ENCODE measurements around the gene RPA3. TPM values are rescaled to one million over a fixed set of nuclear protein-coding genes. Genes with fewer than 3 reads are reported as not detected.

RPA3 gene
- total and polyA plus RNA-seq, 2 of the 13 experiments (the other 11 are each of a cell fraction or from before 2014, with no cell fraction given), result 38.3 to 154 TPM

GRCh38 chr7:7731732-7732131 lies 13.3 kb upstream of the RPA3 start (continued):
- no peak for TF ChIP-seq ATF6 (CRISPR knock-in tag; conservative IDR thresholded peaks at IDR 0.05)
- TF ChIP-seq, protein P1, sequence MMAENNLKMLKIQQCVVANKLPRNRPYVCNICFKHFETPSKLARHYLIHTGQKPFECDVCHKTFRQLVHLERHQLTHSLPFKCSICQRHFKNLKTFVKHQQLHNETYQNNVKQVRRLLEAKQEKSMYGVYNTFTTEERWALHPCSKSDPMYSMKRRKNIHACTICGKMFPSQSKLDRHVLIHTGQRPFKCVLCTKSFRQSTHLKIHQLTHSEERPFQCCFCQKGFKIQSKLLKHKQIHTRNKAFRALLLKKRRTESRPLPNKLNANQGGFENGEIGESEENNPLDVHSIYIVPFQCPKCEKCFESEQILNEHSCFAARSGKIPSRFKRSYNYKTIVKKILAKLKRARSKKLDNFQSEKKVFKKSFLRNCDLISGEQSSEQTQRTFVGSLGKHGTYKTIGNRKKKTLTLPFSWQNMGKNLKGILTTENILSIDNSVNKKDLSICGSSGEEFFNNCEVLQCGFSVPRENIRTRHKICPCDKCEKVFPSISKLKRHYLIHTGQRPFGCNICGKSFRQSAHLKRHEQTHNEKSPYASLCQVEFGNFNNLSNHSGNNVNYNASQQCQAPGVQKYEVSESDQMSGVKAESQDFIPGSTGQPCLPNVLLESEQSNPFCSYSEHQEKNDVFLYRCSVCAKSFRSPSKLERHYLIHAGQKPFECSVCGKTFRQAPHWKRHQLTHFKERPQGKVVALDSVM (CRISPR knock-in tag; IDR thresholded peaks at IDR 0.05), result no peak
- no peak for TF ChIP-seq ZNF720 (CRISPR knock-in tag; IDR thresholded peaks at IDR 0.05)
- TF ChIP-seq HNF4A (CRISPR knock-in tag; IDR thresholded peaks at IDR 0.05), result peak; percentile 79
- peak; percentile 85 for TF ChIP-seq SOX5 (CRISPR knock-in tag; IDR thresholded peaks at IDR 0.05; ENCODE audit: borderline replicate concordance)
- no peak for TF ChIP-seq MTA3 (CRISPR knock-in tag; IDR thresholded peaks at IDR 0.05)
- TF ChIP-seq KAT7 (CRISPR knock-in tag; IDR thresholded peaks at IDR 0.05; ENCODE audit: borderline replicate concordance), result no peak
- TF ChIP-seq MZF1 (CRISPR knock-in tag; IDR thresholded peaks at IDR 0.05; ENCODE audit: borderline replicate concordance), result no peak
- no peak for TF ChIP-seq ZNF44 (CRISPR knock-in tag; IDR thresholded peaks at IDR 0.05)
- TF ChIP-seq SMARCC2 (IDR thresholded peaks at IDR 0.05), result no peak
- no peak for TF ChIP-seq ZFX (CRISPR knock-in tag; IDR thresholded peaks at IDR 0.05; ENCODE audit: low read depth)
- TF ChIP-seq SOX6 (IDR thresholded peaks at IDR 0.05), result no peak
- TF ChIP-seq SOX6 (CRISPR knock-in tag; IDR thresholded peaks at IDR 0.05), result peak; percentile 73; the same call in 1 of the 2 replicates
- TF ChIP-seq CBX2 (IDR thresholded peaks at IDR 0.05; ENCODE audit: low read depth, low read length), result no peak
- TF ChIP-seq CBX2 (CRISPR knock-in tag; IDR thresholded peaks at IDR 0.05; ENCODE audit: low read depth), result no peak
- TF ChIP-seq AKAP8 (CRISPR knock-in tag; IDR thresholded peaks at IDR 0.05), result no peak
- no peak for TF ChIP-seq NCOA5 (CRISPR knock-in tag; IDR thresholded peaks at IDR 0.05)
- TF ChIP-seq ZNF740 (CRISPR knock-in tag; IDR thresholded peaks at IDR 0.05), result no peak
- TF ChIP-seq ZBTB40 (IDR thresholded peaks at IDR 0.05), result no peak
- no peak for TF ChIP-seq ZBTB40 (CRISPR knock-in tag; IDR thresholded peaks at IDR 0.05)

All from HepG2 (cell line).